NCI-H526 (cell line): ENCODE measurements around the gene UBE2M.
"Not testable (repeated sequence)": the region's sequence is repeated elsewhere in the genome, so short reads cannot be mapped to it uniquely, and the experiment has no call there.

Experiments
- DNase-seq, 2 experiments: peaks; one replicate each; lab custom pipeline; 2025; lab: John Stamatoyannopoulos, UW

UBE2M gene

DNA sequence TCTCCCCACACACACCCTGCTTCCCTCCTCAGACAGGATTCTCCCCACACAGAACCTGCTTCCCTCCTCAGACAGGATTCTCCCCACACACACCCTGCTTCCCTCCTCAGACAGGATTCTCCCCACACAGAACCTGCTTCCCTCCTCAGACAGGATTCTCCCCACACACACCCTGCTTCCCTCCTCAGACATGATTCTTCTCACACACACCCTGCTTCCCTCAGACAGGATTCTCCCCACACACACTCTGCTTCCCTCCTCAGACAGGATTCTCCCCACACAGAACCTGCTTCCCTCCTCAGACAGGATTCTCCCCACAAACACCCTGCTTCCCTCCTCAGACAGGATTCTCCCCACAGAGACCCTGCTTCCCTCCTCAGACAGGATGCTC, 19.2 kb downstream of the UBE2M start:
- not testable (repeated sequence) for DNase-seq

DNA sequence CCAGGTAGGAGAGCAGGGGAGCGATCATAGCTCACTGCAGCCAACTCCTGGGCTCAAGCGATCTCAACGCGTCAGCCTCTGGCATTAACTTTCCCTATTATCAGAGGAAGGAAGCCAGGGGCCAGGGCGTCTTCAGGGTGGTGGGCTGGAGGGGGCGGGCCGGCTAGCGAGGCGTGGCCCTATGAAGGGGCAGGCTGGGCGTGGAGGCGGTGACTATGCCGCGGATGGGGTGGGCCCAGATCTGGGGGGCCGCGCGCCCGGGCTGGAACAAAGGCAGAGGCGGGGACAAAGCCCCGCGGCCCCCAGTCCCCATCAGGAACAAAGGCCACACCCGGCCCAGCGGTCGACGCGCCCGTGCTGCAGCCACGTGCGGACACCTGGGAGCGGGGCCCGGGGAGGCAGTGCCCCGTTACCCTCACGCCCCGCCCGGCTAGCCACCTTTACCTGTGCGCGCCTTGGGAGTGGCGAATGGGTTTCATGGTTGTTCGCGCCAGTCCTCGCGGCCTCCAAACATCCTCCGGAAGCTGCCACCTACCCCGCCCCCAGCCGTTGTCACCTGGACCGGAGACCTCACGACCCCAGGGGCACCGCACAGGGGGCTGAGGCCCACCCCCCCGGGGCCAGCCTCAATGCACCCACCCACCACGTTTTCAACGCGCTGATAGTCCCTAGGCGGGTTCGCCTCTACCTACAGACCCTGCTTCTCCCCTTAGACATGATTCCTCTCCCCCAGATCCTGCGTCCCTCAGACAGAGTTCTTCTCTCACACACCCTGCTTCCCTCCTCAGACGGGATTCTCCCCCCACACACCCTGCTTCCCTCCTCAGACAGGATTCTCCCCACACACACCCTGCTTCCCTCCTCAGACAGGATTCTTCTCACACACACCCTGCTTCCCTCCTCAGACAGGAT, 19.9 kb downstream of the UBE2M start:
- peak; percentile 66 to 89 for DNase-seq

DNA sequence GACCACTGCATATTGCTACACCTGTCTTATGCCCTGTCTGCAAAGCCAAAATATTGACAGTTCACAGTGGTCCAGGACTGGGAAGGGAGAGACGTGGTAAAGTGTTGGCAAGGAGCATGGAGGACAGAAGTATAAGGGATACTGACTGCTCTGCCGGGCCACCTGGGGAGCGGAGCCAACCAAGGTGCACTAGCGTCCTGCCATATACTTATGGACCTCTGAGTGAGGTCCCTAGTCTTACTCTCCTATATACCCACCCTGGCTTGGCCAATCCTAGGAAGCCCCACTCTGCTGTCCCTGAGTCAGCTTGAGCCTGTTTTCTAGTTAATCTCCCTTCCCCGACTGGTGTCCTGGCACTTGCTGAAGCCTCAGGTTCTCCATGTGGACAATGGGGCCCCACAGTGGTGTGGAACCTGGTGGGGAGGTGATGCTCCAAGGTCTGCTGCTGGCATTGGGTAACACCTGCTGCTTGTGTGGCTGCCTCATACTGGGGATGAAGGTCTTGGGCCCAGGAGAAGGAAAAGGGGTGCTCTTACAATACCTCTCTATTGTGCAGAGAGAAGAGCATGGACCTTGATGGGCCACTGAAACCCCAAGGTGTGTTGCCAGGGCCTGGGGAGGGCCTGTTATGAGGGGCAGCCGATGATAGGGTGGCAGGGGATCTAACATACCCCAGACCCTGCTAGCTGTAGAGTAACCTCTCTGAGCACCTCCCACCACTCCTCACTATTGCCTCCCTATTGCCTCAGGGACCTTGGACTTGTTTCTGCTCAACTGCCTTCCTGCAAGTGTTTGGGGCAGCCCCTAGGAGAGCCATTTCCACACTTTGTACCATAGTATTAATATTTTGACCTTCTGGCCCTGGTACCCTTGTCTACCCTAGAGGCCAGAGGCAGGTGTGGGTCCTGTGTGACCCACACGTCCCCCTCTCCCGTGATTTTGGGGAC, 21.3 kb downstream of the UBE2M start:
- DNase-seq, result no peak

DNA sequence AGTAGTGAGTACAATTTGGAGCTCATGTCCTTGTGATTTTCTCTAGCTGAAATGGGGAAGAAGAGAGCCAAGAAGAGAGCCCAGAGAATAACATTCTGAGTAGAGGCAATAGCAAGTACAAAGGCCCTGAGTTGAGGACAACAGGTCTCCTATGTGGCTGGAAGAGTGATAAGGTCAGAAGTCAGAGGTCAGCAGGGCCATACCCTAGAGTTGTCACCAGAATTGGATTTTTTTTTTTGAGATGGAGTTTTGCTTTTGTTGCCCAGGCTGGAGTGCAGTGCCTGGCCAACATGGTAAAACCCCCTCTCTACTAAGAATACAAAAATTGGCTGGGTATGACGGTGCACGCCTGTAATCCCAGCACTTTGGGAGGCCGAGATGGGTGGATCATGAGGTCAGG, 22.6 kb downstream of the UBE2M start:
- DNase-seq, result no peak

DNA sequence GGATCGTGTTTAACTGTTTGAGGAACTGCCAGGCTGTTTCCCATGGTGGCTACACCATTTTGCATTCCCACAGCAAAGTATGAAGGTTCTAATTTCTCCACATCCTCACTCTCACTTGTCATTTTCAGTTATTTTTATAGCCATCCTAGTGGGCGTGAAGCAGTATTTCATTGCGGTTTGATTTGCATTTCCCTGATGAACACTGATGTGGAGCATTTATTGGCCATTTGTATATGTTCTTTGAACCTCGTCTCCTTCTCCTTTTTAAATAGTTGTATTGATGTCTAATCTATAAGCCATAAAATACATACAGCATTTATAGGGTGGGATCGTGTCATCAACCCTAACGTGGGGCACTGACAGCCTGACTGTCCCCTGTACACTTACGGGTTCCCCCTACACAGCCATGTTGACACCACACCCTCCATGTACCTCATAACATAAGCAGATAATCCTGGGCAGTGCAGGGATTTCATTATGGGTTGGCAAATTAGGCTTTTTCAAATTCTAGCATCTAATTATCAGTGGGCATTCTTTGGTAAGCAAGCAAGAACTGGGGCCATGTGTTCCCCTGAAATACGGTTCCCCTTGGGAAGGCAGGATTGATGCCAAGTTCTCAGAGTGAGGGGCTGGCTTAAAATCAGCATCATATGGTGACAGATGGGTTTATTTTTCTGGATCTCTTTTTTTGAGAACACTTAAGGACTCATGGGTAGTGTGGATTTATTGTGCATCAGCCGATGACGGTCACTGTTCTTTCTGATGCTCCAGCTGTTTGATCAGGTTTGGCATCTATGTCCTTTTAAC, 27.2 kb downstream of the UBE2M start:
- DNase-seq, result peak; percentile 59 to 70

DNA sequence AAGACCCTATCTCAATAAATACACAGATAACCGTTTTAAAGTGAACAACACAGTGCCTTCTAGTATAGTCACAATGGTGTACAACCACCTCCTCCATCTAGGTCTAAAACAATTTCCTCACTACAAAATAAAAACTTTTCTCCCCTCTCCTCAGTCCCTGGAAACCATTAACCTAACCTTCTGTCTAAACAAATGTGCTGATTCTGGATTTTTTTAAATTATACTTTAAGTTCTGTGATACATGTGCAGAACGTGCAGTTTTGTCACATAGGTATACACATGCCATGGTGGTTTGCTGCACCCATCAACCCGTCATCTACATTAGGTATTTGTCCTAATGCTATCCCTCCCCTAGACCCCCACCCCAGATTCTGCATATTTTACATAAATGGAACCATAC, 29.0 kb downstream of the UBE2M start:
- DNase-seq, result no peak

DNA sequence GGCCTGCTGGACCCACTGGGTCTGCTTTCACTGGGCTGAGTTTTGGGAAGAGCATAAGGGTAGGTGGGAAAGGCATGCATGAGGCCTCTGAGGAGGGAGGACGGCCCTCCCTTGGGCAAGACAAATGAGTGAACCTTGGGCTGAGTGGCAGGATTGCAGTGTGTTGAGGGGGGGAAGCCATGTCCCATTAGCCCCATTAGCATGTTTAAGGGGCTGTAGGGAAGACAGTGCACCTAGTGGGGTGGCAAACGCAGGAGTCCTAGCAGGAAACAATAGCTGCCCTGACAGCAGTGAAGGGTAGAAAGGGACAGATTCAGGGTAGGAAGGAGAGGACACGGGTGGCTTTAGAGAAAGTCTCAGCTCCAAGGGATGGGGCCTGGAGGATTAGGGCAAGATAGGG, 35.7 kb downstream of the UBE2M start:
- no peak for DNase-seq

DNA sequence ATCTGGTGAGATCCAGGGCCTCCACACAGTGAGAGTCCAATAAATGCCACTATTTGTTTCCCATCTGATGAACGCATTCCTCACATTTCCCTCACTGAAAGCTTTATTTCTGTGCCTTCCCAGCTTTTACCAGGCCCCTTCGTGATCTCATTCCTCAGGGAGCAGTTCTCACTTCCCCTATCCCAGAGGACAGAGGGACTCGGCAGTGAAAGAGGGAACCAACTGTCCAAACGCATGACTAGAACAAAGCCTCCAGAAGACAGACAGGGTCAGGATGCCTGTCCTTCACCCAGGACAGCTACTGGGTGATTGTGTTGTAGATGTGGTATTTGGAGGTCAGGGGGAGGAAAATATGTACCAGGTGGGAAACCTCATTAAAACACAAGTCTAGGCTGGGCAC, 36.8 kb downstream of the UBE2M start:
- no peak for DNase-seq

DNA sequence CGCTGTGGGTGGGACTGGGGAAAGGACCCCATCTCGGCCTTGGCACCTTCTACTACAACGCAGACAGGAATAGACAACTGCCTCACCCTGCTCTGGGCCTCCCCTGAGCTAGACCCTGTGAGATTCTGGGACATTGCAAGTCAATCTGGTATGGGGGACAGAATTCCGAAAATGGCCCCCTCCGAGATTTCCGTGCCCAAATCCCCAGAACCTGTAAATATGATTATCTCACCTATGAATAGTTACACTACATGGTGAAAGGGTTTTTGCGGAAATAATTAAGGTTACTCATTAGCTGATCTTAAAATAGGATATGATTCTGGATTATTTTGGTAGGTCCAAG, 38.2 kb downstream of the UBE2M start:
- no peak for DNase-seq

DNA sequence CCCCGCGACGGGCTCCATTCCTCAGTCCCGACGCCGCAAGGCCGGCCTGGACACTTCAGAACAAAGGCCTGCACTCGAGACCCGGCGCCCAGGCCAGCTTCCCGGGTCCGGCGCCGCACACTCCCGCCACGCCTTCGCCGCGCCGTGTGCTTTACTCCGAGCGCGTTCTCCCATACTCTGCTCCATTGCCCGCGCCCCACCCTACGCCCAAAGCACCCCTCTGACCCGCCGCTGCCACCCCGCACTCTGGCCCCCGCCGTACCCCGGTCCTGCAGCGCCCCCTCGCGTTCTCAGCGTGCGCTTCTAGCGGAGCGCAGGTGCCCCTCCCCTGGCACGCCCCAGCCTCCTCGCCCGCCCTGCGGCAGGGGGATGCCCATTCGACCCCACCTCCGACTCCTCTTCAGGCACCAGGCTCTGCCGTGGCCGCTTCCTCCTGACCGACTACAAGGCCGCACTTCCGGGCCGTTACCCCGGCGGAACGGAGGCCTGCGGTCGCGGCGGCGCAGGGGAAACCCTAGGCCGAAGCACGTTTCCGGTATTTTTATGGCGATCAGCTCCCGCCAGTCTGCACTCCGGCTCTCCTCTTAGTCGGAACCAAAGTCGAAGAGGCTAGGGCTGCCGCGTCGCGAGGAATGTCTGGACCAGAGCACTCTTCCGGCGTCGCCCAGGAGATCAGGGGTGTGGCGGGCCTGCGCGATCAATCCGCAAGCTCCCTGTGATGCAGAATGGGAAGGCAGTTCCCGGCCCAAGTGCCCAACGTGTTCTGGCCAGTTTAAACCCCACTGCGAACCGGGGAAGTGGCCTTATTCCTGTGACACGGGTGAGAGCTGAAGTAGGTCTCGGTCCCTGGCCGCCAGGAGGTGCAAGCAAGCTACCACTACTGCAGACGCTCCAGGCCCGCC, 38.8 kb downstream of the UBE2M start, which contains the start of gene ZBTB45:
Gene ZBTB45, minus strand, starts transcription at position 456 of the 902 bp plus-strand sequence. CDS start 2,137 bp downstream, outside the sequence.
- peak; percentile 91 to 97 for DNase-seq

DNA sequence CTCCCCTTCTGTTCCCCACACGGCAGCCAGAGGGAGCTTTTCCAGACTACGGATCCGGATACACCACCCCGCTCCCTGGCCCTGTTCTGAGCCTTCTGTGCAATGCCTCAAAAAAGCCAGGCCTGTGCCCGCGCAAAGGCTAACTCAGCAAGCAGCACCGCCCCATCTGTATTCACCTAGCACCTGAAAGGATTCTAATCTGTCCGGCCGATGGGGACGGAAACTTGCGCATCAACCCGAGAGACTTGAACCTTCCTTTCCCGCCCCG, 39.4 kb downstream of the UBE2M start:
- DNase-seq, result peak; percentile 55 to 88

DNA sequence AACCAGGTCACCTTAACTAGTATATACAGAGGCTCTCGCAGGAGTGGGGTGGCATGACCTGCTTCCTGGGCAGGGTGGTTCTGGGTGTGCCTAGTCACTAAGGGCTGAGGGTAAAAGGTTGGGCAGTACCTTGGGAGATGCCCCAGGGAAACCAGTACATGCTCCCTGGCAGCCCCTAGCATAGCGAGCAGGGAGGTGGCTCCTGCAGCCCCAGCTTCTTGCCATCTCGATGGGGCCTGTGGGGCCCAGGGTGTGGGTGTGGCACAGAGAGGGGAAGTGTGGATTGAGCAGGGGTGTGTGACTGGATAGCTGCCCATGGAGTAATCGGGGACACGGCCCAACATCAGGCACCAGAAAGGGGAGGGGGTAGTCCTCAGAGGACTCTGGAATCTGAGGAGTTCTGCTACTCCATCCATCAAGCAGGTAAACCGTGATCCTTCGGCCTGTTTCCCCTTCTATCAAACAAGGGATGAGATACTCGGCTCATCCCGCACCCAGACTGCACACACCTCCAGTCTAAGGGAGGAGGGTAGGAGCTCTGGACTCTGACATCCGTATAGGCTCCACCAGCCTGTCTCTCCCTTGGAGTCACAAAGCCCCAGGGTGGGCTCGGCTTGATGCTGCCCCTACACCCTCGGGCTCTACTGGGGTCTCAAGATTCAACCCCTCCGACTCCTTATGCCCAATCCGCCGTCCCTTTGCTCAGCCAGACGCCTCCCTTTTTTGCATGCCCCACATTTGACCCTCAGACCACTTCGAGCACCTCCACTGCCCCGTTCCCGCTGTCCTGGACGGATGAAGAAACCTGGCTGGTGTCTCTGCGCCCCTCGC, 39.9 kb downstream of the UBE2M start:
- peak in 1 of 2 experiments; percentile 44 for DNase-seq

DNA sequence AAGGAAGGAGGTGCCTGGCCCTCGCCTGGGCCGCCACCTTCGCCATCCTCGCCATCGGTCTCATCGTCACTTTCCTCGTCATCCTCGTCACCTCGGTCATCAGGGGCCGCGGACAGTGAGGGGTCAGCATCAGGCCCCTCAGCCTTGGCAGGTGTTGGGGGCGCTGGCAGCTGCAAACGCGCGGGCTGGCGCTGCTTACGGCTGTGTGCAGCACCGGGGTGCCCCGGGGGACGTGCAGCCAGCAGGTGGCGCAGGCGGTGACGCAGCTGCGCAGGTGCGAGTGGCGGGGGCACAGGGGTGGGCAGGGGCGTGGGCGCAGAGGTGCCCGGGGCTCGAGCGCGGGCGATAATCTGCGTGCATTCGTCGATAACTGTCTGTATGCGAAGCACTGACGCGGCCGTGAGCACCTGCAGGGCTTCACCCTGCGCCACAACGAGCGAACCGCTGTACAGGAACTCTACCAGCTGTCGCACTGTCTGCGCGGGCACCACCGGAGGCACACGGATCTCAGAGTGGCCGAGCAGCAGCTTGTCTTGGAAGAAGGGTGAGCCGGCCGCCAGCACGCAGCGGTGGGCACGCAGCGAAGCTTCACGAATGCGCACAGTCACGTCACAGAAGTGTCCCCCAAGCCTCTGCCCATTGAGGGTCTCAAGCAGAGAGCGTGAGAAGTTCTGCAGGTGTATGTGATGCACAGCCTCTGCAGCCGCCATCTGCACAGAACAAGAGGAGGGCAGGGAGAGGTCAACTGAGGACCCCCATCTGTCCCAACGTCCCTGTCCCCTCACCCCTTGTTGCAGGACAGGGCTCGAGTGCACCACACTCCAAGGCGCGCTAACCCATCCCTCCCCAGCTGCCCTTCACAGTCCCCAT, 41.2 kb downstream of the UBE2M start:
- DNase-seq, result peak in 1 of 2 experiments; percentile 85

DNA sequence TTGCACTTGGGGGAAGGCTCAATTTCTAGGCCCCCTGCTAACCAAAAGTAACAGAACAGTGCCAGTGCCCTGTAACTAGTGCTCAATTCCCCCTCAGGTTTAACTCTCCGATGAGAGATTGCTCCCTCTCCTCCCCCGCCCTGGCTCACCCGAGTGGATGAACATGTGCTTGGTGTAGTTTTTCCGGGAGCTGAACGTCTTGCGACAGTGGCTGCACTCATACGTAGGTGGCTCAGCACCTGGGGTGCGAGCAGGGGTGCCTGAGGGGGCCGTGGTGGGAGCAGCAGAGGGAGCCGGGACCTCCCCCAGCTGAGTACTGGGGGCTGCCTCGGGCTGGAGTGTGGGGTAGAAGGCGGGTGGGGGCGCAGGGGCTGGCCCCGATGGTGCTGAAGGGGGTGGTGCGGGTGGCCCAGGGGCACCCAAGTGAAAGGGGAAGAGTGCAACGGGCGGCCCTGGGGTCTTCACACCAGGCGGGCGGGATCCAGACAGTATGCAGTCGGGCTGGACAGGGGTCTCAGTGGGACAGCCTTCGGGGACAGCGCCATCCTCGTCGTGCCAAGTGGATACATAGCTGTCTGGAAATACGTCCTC, 42.1 kb downstream of the UBE2M start:
- DNase-seq, result no peak

DNA sequence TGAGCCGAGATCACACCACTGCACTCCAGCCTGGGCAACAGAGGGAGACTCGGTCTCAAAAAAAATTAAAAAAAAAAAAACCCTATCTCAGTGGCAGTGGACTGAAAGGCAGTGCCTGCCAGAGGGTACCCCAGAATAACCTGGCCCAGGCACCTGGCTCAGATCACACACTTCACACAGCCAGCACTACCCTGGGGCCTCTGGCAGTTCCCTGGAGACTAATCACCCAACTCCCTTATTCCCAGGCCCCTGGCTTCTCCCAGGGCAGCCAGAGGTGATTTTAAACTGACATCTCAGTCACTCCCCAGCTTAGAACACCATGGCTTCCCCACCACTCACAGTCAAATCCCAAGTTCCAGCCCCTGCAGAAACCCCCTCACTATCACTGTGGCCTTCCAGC, 43.2 kb downstream of the UBE2M start:
- peak in 1 of 2 experiments; percentile 36 for DNase-seq

DNA sequence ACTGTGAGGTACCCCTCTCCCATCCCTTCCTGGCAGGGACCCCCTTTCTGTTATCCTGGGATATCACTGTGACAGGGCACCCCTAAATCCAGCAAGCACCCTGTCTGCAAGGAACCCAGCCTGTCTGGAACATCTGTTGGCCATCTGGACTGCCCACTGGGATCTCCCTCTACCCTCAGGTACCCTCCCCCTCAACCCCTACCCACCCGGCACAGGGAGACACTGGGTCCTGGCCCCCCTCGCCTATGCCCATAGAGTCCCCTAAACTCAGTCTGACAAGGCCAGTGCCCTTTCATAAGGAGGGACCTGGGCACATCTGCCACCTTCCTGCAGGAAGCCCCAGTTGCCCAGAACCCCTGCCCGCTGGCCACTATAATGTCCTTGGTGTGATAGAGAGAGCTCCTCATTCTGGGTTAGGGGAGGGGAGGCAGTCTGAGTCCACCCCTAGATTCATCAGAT, 43.8 kb downstream of the UBE2M start:
- no peak for DNase-seq

DNA sequence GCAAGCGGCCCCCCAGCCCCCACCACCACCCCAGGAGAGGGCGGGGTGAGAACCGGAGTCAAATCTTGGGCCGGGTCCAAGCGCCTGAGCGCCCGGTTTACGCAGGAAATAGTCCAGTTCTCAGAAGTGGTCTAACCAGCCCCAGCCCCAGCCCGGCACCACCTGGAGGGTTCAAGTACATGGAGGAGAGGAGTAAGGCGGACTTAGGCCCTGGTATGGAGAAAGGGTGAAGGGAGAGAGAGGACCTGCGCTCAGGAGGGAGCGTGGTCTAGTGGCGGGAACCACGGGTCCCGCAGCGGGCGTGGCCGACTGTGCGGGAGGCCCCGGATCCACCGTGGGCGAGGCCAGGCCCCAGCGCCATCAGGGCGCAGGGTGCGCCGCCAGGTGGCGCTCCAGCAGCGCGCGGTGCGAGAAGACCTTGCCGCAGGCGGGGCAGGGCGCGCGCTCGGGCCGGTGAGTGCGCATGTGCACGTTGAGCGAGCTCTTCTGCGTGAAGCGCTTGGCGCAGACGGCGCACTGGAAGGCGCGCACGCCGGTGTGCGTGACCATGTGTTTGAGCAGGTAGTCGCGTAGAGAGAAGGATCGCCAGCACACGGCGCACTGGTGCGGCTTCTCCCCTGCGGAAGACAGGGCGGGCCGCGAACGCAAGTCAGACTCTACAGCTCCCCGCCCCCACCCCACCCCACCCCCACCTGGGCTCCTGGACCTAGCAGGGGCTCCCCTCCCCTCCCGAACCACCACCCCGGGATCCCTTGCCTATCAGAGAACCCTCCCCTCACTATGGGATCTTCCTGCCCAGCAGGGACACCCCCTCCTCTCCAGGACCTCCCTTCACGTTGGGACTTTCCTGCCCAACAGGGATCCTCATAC, 44.5 kb downstream of the UBE2M start:
- DNase-seq, result peak; percentile 83 to 96
